GM12801 (cell line): Measurements from ENCODE around the gene HMGXB4.

Experiments
- CTCF ChIP-seq: IDR thresholded peaks from one replicate; pipeline ENCODE4 v1.5.1; 2011; ENCODE audit warnings: control low read depth; ENCODE audit not compliant: insufficient read length; ENCODE audit errors: extremely low read depth

The HMGXB4 gene

GRCh38 chr22:35257321-35258190 is at the start of gene HMGXB4:
Gene HMGXB4, plus strand, starts transcription at chr22:35257493. Its CDS starts 4,898 bp downstream, at chr22:35262391.
- no peak for TF ChIP-seq CTCF

GRCh38 chr22:35208003-35208402 is 49.3 kb upstream of the HMGXB4 start:
- no peak for TF ChIP-seq CTCF

- TF ChIP-seq CTCF = no peak
These were observed 48.1 kb upstream of the HMGXB4 start for GRCh38 chr22:35209203-35209602.

- no peak for TF ChIP-seq CTCF
These were observed 45.3 kb upstream of the HMGXB4 start for GRCh38 chr22:35212009-35212408.

GRCh38 chr22:35212996-35213395 is 44.3 kb upstream of the HMGXB4 start:
- TF ChIP-seq CTCF = no peak

- TF ChIP-seq CTCF = no peak
These were observed 42.3 kb upstream of the HMGXB4 start for GRCh38 chr22:35214968-35215367.

- no peak for TF ChIP-seq CTCF
These were observed 41.3 kb upstream of the HMGXB4 start for GRCh38 chr22:35215993-35216392.

GRCh38 chr22:35217527-35217926 is 39.8 kb upstream of the HMGXB4 start:
- no peak for TF ChIP-seq CTCF
